Effector memory CD8-positive, alpha-beta T cell (primary cell): ENCODE results near the gene PPM1D.
"Not testable (repeated sequence)": the region's sequence is repeated elsewhere in the genome, so short reads cannot be mapped to it uniquely, and the experiment has no call there.

Source experiments
- ATAC-seq: fragments of 150-1000 bp; cut with Tn5 transposase; replicated peaks from 2 replicates; pipeline ENCODE4 v1.10.0; 2021; ENCODE audit warnings: mild to moderate bottlenecking, moderate library complexity
- DNase-seq, 3 experiments: peaks; one replicate each; pipeline ENCODE4 v3.0.0; 2021
- H3K27ac Mint-ChIP-seq, 2 donors: one replicate each; pipeline ENCODE4 v1.8.0; 2022; ENCODE audit warnings: mild to moderate bottlenecking in 2 of 2, mixed read lengths in 2 of 2, moderate library complexity in 2 of 2
- H3K27me3 Mint-ChIP-seq, 2 donors: one replicate each; pipeline ENCODE4 v1.8.0; 2022; ENCODE audit warnings: mixed read lengths in 2 of 2
- H3K36me3 Mint-ChIP-seq: one replicate; pipeline ENCODE4 v1.8.0; 2022; ENCODE audit warnings: mild to moderate bottlenecking, moderate library complexity, mixed read lengths; ENCODE audit not compliant: insufficient read depth
- H3K4me1 Mint-ChIP-seq, 2 donors: one replicate each; pipeline ENCODE4 v1.8.0; 2022; ENCODE audit warnings: low read depth in 2 of 2, mixed read lengths in 2 of 2
- H3K4me3 Mint-ChIP-seq, 2 donors: one replicate each; pipeline ENCODE4 v1.8.0; 2022; ENCODE audit warnings: mild to moderate bottlenecking in 2 of 2, mixed read lengths in 2 of 2, moderate library complexity in 2 of 2
- H3K9me3 Mint-ChIP-seq, 2 donors: one replicate each; pipeline ENCODE4 v1.8.0; 2022; ENCODE audit warnings: mixed read lengths in 2 of 2
- total RNA-seq, 9 experiments: gene quantifications; one replicate each; lab custom pipeline; 2026; lab: John Stamatoyannopoulos, UW

PPM1D gene
- 19.6 to 56.5 (median 32.4) reads per million in 9 experiments for total RNA-seq

DNA sequence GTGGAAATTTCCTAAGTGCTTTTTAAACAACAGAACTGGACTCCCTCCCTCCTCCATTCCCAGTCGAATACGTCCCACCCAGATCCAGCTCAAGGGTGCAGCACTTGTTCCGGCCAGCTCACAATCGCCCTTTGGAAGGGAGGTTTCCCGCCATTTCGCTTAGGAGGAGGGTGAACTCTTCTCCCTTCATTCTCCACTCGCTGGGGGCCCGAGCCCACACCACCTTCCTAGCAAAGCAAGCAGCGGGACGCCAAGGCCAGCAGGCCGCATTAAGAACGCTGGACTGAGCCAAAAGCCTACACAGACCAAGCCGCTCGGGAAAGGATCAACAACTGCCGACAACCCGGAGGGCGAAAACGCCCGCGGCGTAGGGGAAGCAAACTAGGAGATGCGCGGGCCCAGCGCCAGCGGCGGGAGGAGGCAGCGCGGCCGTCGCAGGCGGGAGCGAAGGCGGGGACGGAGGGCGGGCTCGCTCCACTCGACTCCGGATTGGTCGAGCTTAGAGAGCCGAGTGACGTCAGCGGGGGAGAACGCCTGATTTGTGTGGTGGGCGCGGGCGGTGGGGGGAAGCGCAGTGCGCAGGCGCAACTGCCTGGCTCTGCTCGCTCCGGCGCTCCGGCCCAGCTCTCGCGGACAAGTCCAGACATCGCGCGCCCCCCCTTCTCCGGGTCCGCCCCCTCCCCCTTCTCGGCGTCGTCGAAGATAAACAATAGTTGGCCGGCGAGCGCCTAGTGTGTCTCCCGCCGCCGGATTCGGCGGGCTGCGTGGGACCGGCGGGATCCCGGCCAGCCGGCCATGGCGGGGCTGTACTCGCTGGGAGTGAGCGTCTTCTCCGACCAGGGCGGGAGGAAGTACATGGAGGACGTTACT lies at the start of gene PPM1D:
Gene PPM1D, plus strand, starts transcription at position 574 of the 870 bp plus-strand sequence. Its CDS starts 222 bp downstream, at position 796.
- ATAC-seq: peak; percentile 93
- no peaks in the 10 kb centered on the region for H3K27me3 Mint-ChIP-seq
- peak within 1 kb of the TSS; percentile 95 to 96 for H3K4me3 Mint-ChIP-seq
- H3K4me1 Mint-ChIP-seq: peaks cover 27 to 42% of the 10 kb centered on the region in 2 donors
- DNase-seq: peak; percentile 95 to 97 (median 97)
- peaks cover 16% of the 10 kb centered on the region for H3K36me3 Mint-ChIP-seq
- H3K27ac Mint-ChIP-seq: peak within 1 kb of the TSS; percentile 95 to 97
- no peaks in the 10 kb centered on the region for H3K9me3 Mint-ChIP-seq

DNA sequence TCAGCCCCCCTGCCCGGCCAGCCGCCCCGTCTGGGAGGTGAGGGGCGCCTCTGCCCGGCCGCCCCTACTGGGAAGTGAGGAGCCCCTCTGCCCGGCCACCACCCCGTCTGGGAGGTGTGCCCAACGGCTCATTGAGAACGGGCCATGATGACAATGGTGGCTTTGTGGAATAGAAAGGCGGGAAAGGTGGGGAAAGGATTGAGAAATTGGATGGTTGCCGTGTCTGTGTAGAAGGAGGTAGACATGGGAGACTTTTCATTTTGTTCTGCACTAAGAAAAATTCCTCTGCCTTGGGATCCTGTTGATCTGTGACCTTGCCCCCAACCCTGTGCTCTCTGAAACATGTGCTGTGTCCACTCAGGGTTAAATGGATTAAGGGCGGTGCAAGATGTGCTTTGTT lies 47.7 kb upstream of the PPM1D start:
- DNase-seq, H3K9me3 Mint-ChIP-seq, ATAC-seq, H3K4me3 Mint-ChIP-seq, H3K27ac Mint-ChIP-seq, H3K4me1 Mint-ChIP-seq, H3K27me3 Mint-ChIP-seq, H3K36me3 Mint-ChIP-seq: not testable (repeated sequence)

DNA sequence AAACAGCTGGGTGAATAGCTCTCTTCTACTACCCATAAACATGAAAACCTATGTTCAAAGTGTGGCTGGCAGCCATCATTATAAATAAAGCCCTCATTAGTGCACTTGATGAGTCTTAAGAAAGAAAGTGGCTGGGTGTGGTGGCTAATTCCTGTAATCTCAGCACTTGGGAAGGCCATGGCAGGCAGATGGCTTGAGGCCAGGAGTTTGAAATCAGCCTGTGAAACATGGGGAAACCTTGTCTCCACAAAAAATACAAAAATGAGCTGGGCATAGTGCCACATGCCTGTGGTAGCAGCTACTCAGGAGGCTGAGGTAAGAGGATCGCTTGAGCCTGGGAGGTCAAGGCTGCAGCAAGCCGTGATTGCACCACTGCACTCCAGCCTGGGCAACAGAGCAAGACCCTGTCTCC lies 45.6 kb upstream of the PPM1D start:
- no peak overlapping the region for H3K27ac Mint-ChIP-seq
- H3K36me3 Mint-ChIP-seq: no peaks in the 10 kb centered on the region
- no peaks in the 10 kb centered on the region for H3K9me3 Mint-ChIP-seq
- DNase-seq (no peak), ATAC-seq (no peak)
- H3K27me3 Mint-ChIP-seq: peaks cover 0 to 16% of the 10 kb centered on the region in 2 donors
- H3K4me3 Mint-ChIP-seq: no peak overlapping the region
- H3K4me1 Mint-ChIP-seq: no peaks in the 10 kb centered on the region

GRCh38 chr17:60555786-60556185 lies 44.2 kb upstream of the PPM1D start:
- Mint-ChIP-seq H3K4me3 (no peak overlapping the region), H3K27ac (no peak overlapping the region), H3K4me1 (no peaks in the 10 kb centered on the region), H3K36me3 (no peaks in the 10 kb centered on the region), H3K27me3 (peaks cover 0 to 23% of the 10 kb centered on the region in 2 donors), H3K9me3 (no peaks in the 10 kb centered on the region)
- DNase-seq (no peak), ATAC-seq (no peak)

DNA sequence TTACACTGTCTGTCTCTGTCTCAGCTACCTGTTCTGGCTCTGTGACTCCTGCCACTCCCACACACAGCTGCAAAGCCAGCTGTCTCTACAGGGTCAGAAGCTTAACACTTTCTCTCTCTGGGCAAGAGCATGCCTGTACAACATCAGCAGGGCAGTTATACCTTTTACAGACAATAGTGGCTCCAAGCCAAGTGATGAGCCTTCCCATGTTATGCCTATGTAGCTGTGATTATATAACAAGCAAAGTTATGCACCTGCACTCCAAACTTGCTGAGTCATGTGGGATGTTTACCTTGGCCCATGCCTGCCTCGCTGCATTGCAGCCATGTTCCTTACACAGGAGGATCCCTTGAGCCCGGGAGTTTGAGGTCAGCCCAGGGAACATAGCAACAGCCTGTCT lies 42.2 kb upstream of the PPM1D start:
- Mint-ChIP-seq H3K4me1 (no peaks in the 10 kb centered on the region), H3K27me3 (peaks cover 0 to 26% of the 10 kb centered on the region in 2 donors), H3K27ac (no peak overlapping the region), H3K4me3 (no peak overlapping the region), H3K36me3 (no peaks in the 10 kb centered on the region), H3K9me3 (no peaks in the 10 kb centered on the region)
- no peak for DNase-seq
- ATAC-seq: no peak

GRCh38 chr17:60559659-60559994 lies 40.4 kb upstream of the PPM1D start:
- ATAC-seq (no peak), DNase-seq (no peak)
- H3K36me3 Mint-ChIP-seq: no peaks in the 10 kb centered on the region
- no peaks in the 10 kb centered on the region for H3K4me1 Mint-ChIP-seq
- no peaks in the 10 kb centered on the region for H3K9me3 Mint-ChIP-seq
- H3K4me3 Mint-ChIP-seq: no peak overlapping the region
- H3K27ac Mint-ChIP-seq: no peak overlapping the region
- peaks cover 0 to 26% of the 10 kb centered on the region in 2 donors for H3K27me3 Mint-ChIP-seq

DNA sequence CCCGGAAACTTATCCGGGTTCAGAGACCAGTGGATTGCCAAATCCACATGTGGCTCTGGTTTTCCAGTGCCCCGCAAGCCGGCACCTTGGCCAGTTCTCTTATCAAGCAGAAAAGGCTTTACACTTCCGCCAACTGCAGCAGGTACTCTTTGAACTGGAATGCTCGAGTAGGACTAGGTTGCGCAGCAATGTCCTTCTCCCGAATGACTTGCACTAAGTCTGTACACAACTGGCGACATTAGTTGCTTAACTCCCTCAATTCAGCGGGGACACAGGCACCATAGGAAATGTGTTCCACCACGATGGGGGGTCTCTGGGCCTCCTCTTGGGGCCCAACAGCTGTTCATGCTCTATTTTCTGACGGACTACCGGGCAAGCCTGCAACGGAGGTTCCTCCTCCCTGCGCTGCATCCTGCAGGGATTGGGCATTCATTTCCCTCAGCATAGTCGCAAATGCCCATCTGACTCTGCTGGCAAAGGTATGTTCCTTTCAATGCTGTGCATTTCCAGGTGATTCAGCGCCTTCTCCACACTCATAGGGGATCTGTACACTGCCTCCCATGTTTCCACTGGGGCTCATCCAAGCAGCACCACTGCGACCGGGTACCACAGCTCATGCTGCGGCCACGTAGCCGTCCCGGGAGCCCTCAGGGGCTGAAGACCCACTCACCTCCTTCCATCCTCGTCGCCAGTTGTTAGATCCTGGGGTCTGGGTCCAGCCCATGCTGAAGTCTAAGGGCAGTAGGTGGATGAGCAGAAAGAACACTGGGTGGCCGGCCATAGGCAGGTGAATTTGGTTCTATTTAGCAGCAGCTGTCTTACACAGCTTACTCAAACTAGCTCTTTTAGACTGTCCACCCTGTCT lies 39.8 kb upstream of the PPM1D start:
- DNase-seq (no peak), ATAC-seq (no peak)
- Mint-ChIP-seq H3K27me3 (peaks cover 0 to 26% of the 10 kb centered on the region in 2 donors), H3K4me3 (no peak overlapping the region), H3K36me3 (no peaks in the 10 kb centered on the region), H3K9me3 (no peaks in the 10 kb centered on the region), H3K27ac (no peak overlapping the region), H3K4me1 (no peaks in the 10 kb centered on the region)

- Mint-ChIP-seq H3K4me1 (no peaks in the 10 kb centered on the region), H3K4me3 (no peak overlapping the region), H3K27ac (no peak overlapping the region), H3K36me3 (no peaks in the 10 kb centered on the region), H3K27me3 (peaks cover 0 to 26% of the 10 kb centered on the region in 2 donors), H3K9me3 (no peaks in the 10 kb centered on the region)
- DNase-seq: no peak
- no peak for ATAC-seq
These were observed 39.1 kb upstream of the PPM1D start for GRCh38 chr17:60560860-60561257.

DNA sequence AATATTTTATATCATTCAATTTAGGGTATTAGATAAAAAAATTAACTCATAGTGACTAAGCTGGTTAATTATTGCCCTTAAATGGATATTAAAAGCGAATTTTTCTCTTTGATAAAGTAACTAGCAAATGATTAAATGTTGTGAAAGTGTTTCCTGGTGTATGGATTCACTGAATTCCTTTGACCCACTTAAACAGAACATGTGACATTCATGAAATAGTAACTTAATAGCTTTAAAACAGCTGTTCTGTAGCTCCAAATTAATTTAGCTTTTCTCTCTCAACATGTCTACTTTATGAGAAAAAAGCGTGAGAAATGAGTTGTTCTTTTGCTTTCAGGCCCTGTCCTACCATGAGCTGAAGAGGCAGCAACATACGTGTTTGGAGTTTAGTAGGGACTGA lies 37.6 kb upstream of the PPM1D start:
- Mint-ChIP-seq H3K27ac (no peak overlapping the region), H3K36me3 (no peaks in the 10 kb centered on the region), H3K4me1 (no peaks in the 10 kb centered on the region), H3K27me3 (peaks cover 0 to 25% of the 10 kb centered on the region in 2 donors), H3K9me3 (no peaks in the 10 kb centered on the region), H3K4me3 (no peak overlapping the region)
- ATAC-seq: no peak
- no peak for DNase-seq

DNA sequence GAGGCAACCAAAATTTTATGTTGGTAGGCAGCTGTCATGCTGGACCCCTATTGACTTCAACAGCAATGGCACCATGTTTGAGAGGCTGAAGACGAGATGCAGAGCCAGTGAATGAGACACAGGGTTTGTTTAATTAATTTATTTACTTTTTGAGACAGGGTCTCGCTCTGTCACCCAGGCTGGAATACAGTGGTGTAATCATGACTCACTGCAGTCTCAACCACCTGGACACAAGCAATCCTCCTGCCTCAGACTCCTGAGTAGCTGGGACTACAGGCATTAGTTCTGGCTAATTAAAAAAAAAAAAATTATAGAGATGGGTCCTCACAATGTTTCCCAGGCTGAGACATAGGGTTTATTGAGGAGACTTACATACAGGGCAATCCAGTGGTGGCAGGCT lies 36.2 kb upstream of the PPM1D start:
- no peaks in the 10 kb centered on the region for H3K9me3 Mint-ChIP-seq
- peaks cover 0 to 14% of the 10 kb centered on the region in 2 donors for H3K27me3 Mint-ChIP-seq
- H3K4me3 Mint-ChIP-seq: no peak overlapping the region
- H3K36me3 Mint-ChIP-seq: no peaks in the 10 kb centered on the region
- DNase-seq (no peak), ATAC-seq (no peak)
- no peak overlapping the region for H3K27ac Mint-ChIP-seq
- H3K4me1 Mint-ChIP-seq: no peaks in the 10 kb centered on the region

- Mint-ChIP-seq H3K9me3 (no peaks in the 10 kb centered on the region), H3K4me1 (peaks cover 0 to 3% of the 10 kb centered on the region in 2 donors), H3K27me3 (peaks cover 4 to 8% of the 10 kb centered on the region in 2 donors), H3K4me3 (no peak overlapping the region), H3K27ac (no peak overlapping the region), H3K36me3 (no peaks in the 10 kb centered on the region)
- no peak for ATAC-seq
- DNase-seq: no peak
These were observed 34.8 kb upstream of the PPM1D start for GRCh38 chr17:60565233-60565632.

DNA sequence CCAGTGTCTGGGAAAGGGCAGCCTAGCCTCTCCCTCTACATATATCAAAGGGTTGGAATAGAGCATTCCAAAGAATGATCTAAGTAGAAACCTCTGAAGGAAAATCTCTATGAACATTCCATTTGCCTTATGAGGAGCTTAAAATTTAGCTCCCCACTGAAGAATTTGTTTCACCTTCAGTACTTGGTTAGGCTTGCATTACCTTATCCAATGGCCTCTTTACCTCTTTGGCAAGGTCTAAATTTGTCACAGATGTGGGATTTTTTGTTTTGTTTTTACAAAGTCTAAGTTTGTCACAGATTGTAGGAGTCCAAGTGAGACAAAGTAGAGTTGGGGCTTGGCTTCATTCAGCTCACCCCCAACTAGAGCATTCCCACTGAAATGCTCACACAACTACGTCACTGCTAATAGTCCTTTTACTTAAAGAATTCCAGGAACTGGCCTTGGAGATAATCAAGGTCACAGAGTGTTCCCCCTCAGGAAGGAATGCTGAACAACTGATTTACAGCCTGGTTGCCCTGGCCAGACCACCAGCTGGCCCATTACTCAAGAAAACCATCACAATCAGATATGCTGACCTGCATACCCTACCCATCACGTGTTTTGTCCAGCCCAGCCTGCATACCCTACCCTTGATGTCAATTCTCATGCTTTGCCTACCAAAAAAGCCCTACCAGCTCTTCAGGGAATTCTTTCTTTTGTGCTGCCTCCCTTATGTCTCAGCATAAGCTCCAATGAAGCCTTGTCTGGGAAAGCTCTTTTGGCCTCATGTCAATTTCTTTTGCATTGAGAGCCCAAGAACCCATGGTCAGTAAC lies 26.5 kb upstream of the PPM1D start:
- no peaks in the 10 kb centered on the region for H3K36me3 Mint-ChIP-seq
- H3K27me3 Mint-ChIP-seq: peaks cover 4 to 15% of the 10 kb centered on the region in 2 donors
- no peaks in the 10 kb centered on the region for H3K9me3 Mint-ChIP-seq
- DNase-seq (no peak), ATAC-seq (no peak)
- H3K4me3 Mint-ChIP-seq: no peak overlapping the region
- H3K27ac Mint-ChIP-seq: no peak overlapping the region
- peaks cover 0 to 3% of the 10 kb centered on the region in 2 donors for H3K4me1 Mint-ChIP-seq
